HG03342 (cell line): ENCODE measurements around the gene SLC6A4.
"Not testable (repeated sequence)": the region's sequence is repeated elsewhere in the genome, so short reads cannot be mapped to it uniquely, and the experiment has no call there.

Experiments
- ATAC-seq: cut with Tn5 transposase; IDR thresholded peaks from one replicate; pipeline ENCODE4 v1.9.1; 2021; ENCODE audit warnings: mild to moderate bottlenecking, moderate library complexity; ENCODE audit not compliant: unreplicated experiment

The SLC6A4 gene

GRCh38 chr17:30176855-30177254, 58.6 kb downstream of the SLC6A4 start:
- ATAC-seq, result no peak

- no peak for ATAC-seq
Measured at GRCh38 chr17:30174556-30174955, 60.9 kb downstream of the SLC6A4 start.

DNA sequence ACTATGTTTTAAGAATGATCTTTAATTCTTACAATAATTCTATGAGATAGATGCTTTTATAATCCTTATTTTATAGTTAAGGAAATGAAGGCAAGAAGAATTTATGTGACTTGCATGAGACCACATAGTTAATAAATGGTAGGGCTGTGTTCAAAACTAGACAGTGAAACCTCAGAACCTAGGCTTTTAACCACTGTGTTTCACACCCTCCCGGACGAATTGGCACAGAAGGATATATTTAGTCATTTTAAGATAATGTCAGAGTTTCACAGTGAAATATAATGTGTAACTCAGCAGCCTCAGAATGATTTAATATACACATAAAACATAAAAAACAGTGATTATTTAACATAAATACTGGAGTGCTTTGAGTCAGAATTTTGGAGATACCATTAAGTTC, 61.8 kb downstream of the SLC6A4 start:
- peak; percentile 76 for ATAC-seq

GRCh38 chr17:30172560-30172959, 62.9 kb downstream of the SLC6A4 start:
- ATAC-seq, result no peak

DNA sequence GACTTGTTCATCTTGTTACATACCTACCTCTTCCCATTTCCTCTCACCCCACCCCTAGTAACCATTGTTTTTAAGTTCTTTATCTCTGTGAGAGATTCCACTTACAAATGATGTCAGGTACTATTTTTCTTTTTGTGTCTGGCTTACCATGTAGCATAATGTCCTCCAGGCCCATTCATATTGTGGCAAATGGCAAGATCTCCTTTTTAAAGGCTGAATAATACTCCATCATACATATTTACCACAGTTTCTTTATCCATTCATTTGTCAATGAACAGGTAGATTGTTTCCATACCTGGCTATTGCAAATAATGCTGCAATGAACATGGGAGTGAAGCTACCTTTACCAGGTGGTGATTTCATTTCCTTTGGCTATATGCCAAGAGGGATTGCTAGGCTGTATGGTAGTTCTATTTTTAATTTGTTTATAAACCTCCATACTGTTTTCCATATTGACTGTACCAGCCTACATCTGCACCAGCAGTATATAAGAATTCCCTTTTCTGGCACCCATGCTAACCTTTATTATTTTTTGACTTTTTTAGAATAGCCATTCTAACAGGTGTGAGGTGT, 65.0 kb downstream of the SLC6A4 start:
- no peak for ATAC-seq

DNA sequence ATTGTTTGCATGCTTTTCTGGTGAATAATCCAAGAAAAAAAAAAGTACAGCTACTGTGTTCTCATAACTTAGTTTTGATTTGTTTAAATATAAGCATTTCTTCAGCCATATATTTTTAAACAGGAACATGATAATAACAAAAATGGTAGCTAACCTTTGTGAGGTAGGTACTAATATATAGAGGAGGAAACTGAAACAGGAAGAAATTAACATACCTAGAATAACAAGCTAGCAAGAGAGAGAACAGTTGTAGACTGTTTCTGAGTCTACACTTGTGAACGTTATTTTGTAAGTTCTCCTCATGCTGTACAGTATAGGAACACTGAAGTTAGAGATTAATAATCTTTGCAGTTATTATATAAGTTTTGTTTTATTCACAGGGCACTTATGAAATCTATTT, 69.5 kb downstream of the SLC6A4 start:
- no peak for ATAC-seq

DNA sequence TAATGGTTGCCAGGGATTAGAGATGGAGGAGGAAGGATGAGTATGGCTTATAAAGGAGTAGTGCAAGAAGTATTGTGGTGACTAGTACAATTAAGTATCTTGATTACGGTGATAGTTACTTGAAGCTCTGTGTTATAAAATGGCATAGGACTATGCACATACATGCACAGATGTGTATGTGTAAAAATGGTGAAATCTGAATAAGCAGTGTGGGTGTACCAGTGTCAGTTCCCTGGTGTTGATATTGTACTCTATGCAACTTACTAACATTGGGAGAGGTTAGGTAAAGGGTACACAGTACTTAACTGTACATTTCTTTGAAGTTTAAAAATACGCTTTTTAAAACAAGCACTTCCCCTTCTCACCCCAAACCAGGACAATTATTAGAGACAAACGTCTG, 70.3 kb downstream of the SLC6A4 start:
- ATAC-seq, result no peak

- ATAC-seq, result no peak
Measured at GRCh38 chr17:30164531-30164930, 71.0 kb downstream of the SLC6A4 start.

- ATAC-seq, result no peak
Measured at GRCh38 chr17:30161601-30162000, 73.9 kb downstream of the SLC6A4 start.

DNA sequence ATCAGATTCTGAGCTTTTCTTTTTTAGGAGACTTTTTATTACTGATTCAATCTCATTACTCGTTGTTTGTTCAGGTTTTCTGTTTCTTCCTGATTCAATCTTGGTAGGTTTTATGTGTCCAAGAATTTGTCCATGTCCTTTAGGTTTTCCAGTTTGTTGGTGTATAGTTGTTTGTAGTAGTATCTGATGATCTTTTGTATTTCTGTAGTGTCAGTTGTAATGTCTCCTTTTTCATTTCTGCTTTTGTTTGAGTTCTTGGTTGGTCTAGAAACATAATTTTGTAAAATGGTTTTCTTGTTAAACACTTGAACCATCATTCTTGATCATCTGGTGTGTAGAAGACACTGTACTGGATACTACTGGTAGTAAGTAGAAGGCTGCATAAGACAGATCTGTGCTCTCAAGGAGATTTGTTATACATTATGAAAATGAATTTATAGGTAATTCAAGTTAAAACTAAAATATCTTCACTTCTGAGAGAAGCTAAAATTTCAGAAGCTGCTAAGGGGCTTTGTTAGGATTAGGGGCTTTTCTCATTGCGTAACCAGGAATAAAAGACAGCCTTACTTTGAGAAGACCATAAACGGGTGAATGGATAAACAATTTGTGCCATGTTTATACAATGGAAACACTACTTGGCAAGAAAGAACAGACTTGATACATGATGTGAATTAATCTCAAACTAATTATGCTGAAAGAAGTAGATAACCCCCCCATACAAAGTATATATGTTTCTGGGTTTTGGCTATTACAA, 74.9 kb downstream of the SLC6A4 start:
- no peak for ATAC-seq

GRCh38 chr17:30158896-30159625, 76.4 kb downstream of the SLC6A4 start:
- ATAC-seq, result no peak

DNA sequence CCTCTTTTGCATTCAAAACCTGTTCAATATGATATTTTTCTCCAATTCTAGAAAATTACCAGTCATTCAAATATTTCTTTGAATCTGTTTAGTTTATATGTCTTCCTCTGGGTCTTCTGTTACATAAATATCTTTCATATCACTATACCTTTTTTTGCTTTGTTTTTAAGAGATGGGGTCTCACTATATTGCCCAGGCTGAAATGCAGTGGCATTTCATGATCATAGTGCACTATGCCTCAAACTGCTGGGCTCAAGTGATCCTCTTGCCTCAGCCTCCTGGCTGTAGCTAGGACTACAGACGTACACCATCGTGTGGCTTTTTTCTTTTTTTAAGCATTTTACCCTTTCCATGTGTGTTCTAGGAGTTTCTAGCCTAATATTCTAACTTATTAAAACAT, 80.1 kb downstream of the SLC6A4 start:
- ATAC-seq, result no peak

DNA sequence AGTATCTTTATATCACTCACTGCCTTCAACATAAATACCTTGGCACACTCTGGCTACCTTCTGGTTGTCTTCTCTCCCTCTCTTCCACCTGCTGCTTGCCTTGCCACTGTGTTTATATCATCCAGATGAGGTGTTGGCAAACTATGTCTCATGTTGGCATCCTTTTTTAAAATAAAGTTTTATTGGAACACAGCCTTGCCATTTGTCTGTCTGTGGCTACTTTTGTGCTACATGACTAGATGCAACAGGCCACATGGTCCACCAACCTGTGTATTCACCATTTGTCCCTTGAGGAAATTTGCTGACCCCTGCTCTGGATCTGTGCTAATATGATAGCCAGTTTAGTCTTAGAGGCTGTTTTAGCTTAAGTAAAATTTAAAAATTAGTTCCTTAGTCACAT, 82.0 kb downstream of the SLC6A4 start:
- no peak for ATAC-seq

DNA sequence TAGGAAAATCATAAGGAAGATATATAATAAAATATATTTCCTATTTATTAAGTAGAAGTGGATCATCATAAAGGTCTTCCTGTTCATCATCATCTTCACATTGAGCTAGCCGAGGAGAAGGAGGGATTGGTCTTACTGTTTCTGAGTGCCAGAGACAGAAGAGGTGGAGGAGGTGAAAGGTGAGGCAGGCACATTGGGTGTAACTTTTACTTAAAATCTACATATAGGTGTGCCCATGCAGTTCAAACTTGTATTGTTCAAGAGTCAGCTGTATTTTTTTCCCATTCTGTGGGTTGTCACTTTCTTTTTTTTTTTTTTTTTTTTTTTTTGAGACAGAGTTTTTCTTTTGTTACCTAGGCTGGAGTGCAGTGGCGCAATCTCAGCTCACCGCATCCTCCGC, 84.0 kb downstream of the SLC6A4 start:
- no peak for ATAC-seq

GRCh38 chr17:30148376-30148775, 87.1 kb downstream of the SLC6A4 start:
- no peak for ATAC-seq

- not testable (repeated sequence) for ATAC-seq
Measured at GRCh38 chr17:30147860-30148259, 87.6 kb downstream of the SLC6A4 start.
